ENCODE data around the gene AUTS2. TPM values are rescaled to one million over a fixed set of nuclear protein-coding genes. Genes with fewer than 3 reads are reported as not detected.

AUTS2 gene
- total RNA-seq, 1 experiment from 2014 or later: 256 TPM

DNA sequence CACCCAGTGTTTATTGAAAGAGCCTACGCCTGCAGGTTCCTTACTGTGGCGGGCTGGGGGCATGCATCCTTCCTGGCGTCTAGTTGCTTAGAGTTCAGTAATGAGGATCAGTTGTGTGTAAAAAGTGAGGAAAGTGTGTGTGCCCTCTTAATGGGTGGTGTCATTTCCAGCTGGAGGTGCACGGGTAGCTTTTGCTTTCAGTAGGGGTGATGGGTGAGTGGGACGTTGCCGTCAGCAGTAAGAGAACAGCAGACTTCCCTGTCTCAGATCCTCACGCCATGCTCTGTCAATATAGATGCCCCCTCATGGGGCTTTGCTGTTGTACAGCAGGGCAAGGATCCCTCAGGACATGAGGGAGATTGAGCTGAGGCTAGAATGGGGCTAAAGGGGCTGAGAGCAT, 1181.0 kb downstream of the AUTS2 start:
- no peaks in the 10 kb centered on the region for H3K4me1 ChIP-seq (ENCODE audit: insufficient read depth, low read length)
- no peak overlapping the region for H2BK20ac ChIP-seq (ENCODE audit: low read depth, low read length, poor library complexity, severe bottlenecking)
- no peak overlapping the region for H3K14ac ChIP-seq (ENCODE audit: insufficient read depth, low read length)
- DNase-seq: no peak
- no peak overlapping the region for H2BK15ac ChIP-seq (ENCODE audit: low read depth, low read length)
- H2AK5ac ChIP-seq (ENCODE audit: insufficient read length, low read length): no peak overlapping the region
- TF ChIP-seq, protein P1, sequence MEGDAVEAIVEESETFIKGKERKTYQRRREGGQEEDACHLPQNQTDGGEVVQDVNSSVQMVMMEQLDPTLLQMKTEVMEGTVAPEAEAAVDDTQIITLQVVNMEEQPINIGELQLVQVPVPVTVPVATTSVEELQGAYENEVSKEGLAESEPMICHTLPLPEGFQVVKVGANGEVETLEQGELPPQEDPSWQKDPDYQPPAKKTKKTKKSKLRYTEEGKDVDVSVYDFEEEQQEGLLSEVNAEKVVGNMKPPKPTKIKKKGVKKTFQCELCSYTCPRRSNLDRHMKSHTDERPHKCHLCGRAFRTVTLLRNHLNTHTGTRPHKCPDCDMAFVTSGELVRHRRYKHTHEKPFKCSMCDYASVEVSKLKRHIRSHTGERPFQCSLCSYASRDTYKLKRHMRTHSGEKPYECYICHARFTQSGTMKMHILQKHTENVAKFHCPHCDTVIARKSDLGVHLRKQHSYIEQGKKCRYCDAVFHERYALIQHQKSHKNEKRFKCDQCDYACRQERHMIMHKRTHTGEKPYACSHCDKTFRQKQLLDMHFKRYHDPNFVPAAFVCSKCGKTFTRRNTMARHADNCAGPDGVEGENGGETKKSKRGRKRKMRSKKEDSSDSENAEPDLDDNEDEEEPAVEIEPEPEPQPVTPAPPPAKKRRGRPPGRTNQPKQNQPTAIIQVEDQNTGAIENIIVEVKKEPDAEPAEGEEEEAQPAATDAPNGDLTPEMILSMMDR (conservative IDR thresholded peaks at IDR 0.05): no peak
- no peak overlapping the region for H3K56ac ChIP-seq (ENCODE audit: insufficient read length, low read depth, low read length)
- no peaks in the 10 kb centered on the region for H3K79me2 ChIP-seq (ENCODE audit: insufficient read depth, low read length)
- Mint-ChIP-seq H3K9me3 (no peaks in the 10 kb centered on the region), H3K4me3 (no peak overlapping the region), H3K27ac (peak overlapping the region in 2 of 3 experiments; percentile 18 to 30; a peak in 2 of 7 replicates), H3K27me3 (ENCODE audit: low read depth) (no peaks in the 10 kb centered on the region; the same call in 1 of the 2 replicates), H3K36me3 (ENCODE audit: insufficient read depth in 1 of 3, low read depth in 3 of 3) (peaks cover 41 to 100% (median 97%) of the 10 kb centered on the region in 3 experiments; a peak in 6 of 7 replicates), H3K4me1 (peaks cover 11 to 23% of the 10 kb centered on the region in 2 experiments)
- no peaks in the 10 kb centered on the region for H3K23me2 ChIP-seq (ENCODE audit: insufficient read length, low read depth, low read length, poor library complexity, severe bottlenecking)
- H2BK12ac ChIP-seq (ENCODE audit: insufficient read length, low read depth, low read length): no peak overlapping the region
- H3K27ac ChIP-seq (ENCODE audit: insufficient read length, low read depth, low read length): no peak overlapping the region
- no peak overlapping the region for H2AFZ ChIP-seq (ENCODE audit: low read length)
- H4K5ac ChIP-seq (ENCODE audit: insufficient read length, low read depth, low read length): no peak overlapping the region
- no peak overlapping the region for H3K4me2 ChIP-seq (ENCODE audit: insufficient read depth, insufficient read length, low read length)
- no peak overlapping the region for H3K4ac ChIP-seq (ENCODE audit: low read depth, low read length)
- H3T11ph ChIP-seq (ENCODE audit: low read length): no peak overlapping the region
- H3K79me1 ChIP-seq (ENCODE audit: insufficient read depth, low read depth, low read length, poor library complexity, severe bottlenecking): no peaks in the 10 kb centered on the region
- no peak overlapping the region for H4K8ac ChIP-seq (replicated peaks; ENCODE audit: insufficient read length, low read depth, low read length)
- no peaks in the 10 kb centered on the region for H3K9me3 ChIP-seq (ENCODE audit: control insufficient read depth, low read depth, low read length)
- no peak overlapping the region for H4K91ac ChIP-seq (ENCODE audit: insufficient read length, low read depth, low read length)
- no peak overlapping the region for H2BK120ac ChIP-seq (ENCODE audit: low read depth, low read length, poor library complexity, severe bottlenecking)
- WGBS (ENCODE audit: extremely low coverage, insufficient read length, low lambda C conversion rate): no CpG with 5 or more reads among the region's 7 CpGs
- no peak overlapping the region for H2BK5ac ChIP-seq (ENCODE audit: insufficient read length, low read length)
- no peak overlapping the region for H3K9ac ChIP-seq (ENCODE audit: extremely low read depth, insufficient read length, low read length)
- H3K27me3 ChIP-seq (ENCODE audit: insufficient read depth, low read length): no peaks in the 10 kb centered on the region
- no peak overlapping the region for H3K18ac ChIP-seq (ENCODE audit: insufficient read length, low read depth, low read length)
- no peak overlapping the region for H3K23ac ChIP-seq (ENCODE audit: insufficient read length, low read depth, low read length)
- no peaks in the 10 kb centered on the region for H4K20me1 ChIP-seq (ENCODE audit: control insufficient read depth, insufficient read depth, insufficient read length)

Measured in H9 (cell line).